HG03139 (cell line): Measurements from ENCODE around the gene PDE5A.

ENCODE experiments used
- ATAC-seq: cut with Tn5 transposase; IDR thresholded peaks from one replicate; pipeline ENCODE4 v1.9.1; 2021; ENCODE audit not compliant: unreplicated experiment

Gene PDE5A

GRCh38 chr4:119587796-119588195, 40.8 kb downstream of the PDE5A start:
- ATAC-seq: no peak

DNA sequence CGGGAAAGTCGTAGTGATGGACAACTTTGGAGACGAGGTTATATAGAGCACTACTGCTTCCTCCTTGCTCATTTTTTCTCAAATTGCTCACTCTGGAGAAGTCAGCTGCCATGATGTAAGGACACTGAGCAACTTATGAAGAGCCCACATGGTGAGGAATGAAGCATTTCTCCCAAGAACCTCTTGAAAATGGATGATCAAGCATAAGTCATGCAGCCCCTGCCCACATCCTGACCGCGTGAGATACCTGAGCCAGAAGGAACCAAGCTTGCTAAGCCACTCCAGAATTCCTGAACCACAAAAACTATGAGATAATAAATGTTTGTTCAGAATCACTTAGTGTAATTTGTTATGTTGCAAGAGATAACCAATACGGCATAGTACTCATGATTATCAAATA, 42.8 kb downstream of the PDE5A start:
- ATAC-seq: no peak

- ATAC-seq: no peak
Observed at GRCh38 chr4:119581190-119581873, 47.3 kb downstream of the PDE5A start.

GRCh38 chr4:119580293-119580692, 48.3 kb downstream of the PDE5A start:
- no peak for ATAC-seq

GRCh38 chr4:119579823-119580222, 48.8 kb downstream of the PDE5A start:
- no peak for ATAC-seq

DNA sequence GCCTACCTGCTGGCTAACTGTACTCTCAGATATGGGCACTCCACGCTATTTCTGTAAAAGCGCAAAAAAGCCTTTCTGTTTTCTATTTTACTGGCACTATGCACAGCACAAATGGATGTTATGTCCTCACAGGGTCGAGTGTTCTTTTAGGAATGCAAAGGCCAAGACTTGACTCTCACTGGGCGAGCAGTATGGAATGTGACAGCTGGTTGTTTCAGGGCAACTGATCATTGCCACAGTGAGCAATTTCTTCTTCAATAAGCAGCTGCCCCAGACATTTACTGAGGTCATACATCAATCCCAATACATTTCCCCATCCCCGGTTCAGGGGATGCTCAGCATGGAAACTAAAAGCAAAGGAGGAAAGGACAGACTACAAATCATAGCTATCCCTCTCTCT, 58.2 kb downstream of the PDE5A start:
- no peak for ATAC-seq

DNA sequence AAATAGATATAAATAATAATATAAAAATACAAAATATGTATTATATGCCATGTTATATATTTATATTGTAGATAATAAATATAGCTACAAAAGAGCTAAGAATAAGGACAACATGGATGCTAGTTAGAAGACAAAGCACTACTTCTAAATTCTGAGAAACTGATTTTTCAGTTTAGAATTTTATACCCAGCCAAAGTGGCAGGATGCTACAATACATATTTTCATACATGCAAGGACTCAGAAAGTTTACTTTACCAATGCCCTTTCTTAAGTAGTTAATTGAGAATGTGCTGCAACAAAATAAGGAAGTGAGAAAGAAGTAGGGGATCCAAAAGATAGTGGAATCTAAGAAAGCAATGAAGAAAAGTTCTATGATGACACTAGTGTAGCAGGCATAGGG, 64.5 kb downstream of the PDE5A start:
- ATAC-seq: no peak

DNA sequence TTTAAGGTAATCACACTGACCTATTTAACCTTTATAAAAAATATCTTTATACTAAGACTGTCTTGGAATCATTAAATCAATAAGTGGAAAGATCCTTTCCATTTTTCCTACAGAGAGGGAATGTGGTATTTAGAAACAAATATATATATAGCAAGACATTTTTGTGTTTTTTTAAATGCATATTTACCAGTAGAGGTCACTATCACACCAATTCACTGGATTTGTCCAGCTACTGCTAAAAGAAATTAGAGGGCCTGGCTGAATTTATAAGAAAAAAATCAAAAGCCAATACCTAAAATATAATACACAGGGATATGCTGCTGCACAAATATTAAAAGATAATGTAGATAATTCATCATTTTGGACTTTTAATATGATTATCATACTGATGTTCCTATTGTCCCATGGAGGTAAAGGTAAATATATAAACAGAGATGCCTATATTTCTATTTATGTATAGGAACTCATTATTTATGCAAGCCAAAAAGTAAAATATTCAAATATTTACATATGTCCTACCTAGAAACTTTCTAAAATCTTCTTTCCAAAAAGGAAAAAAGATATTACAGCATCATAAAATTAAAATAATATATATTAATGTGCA, 69.5 kb downstream of the PDE5A start:
- no peak for ATAC-seq

- ATAC-seq: no peak
Observed at GRCh38 chr4:119550857-119551532, 77.6 kb downstream of the PDE5A start.

- no peak for ATAC-seq
Observed at GRCh38 chr4:119549639-119550038, 79.0 kb downstream of the PDE5A start.

- no peak for ATAC-seq
Observed at GRCh38 chr4:119543779-119544178, 84.8 kb downstream of the PDE5A start.

GRCh38 chr4:119543187-119543586, 85.4 kb downstream of the PDE5A start:
- no peak for ATAC-seq

DNA sequence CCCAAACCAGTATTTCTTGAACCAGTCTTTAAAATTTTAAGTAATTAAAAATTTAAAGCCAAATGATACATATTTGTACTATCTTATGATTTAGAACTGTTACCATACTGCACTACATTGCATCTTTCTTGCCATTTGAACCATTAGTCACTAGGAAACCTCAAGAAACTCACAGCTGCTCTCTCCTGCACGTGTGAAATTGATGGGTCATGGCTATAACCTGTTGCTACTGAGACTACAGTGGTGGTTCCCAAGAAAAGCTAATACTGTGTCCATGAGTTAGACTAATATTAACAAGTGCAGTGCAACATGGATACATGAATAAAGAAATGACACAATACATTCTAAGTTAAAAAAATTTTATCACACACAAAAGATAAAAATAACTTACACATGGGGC, 88.4 kb downstream of the PDE5A start:
- ATAC-seq: no peak

GRCh38 chr4:119537586-119537985, 91.0 kb downstream of the PDE5A start:
- no peak for ATAC-seq

DNA sequence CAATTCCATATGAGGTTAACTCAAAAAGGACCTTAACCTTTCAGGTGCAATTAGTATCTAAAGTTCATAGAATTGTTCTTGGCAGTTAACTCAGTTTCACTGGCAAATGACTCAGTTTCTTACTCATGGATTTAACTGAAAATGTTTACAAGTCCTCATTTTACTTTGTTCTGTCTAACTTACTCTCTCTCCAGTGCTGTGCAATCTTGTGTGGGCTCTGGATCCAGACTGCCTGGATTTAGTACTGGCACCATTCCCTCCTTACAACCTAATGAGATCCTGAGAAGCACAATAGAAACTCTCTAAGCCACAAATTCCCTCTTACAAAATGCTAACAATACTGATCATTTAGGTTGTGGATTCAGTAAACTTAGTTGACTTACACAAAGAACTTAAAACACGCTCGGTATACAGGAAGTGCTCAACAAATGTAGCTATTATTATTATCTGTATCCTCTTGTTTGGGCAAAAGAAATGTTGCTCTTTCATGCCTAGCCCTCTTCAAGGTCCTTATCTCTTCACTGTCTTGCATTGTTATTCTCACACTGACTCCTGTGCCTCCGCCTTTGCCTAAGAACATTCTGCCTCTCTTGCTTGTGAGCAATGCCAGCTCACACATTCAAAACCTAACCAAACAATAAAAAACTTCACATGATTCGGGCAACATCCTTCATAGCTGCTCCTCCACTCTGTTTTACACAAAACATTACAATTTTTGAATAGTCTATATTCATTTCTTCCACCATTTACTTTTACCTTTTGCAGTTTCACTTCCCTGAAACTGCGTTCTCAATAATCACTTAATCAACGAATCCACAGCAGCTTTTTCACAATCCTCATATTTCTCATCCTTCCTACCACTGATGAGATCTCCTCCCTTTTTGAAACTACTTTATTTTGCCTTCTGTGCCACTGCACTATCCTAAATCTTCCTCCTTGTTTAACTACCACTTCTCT, 91.8 kb downstream of the PDE5A start:
- ATAC-seq: no peak

GRCh38 chr4:119532319-119532718, 96.3 kb downstream of the PDE5A start:
- no peak for ATAC-seq

DNA sequence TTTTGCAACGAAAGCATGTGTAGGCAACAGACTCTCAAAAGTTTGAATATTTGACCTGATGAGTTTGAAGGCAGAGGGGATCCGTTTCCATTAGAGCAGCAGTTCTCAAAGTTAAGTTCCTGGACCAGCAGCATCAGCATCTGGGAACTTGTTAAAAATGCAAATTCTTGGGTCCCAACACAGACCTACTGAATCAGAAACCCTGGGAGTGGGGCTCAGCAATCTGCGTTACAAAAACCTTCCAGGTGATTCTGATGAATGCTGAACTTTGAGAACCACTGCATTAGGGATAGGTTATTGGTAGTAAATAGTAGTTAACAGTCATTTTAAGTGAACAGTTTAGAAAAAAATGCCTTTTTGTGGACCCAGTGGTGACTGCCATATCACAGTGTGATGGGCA, 98.8 kb downstream of the PDE5A start:
- no peak for ATAC-seq

DNA sequence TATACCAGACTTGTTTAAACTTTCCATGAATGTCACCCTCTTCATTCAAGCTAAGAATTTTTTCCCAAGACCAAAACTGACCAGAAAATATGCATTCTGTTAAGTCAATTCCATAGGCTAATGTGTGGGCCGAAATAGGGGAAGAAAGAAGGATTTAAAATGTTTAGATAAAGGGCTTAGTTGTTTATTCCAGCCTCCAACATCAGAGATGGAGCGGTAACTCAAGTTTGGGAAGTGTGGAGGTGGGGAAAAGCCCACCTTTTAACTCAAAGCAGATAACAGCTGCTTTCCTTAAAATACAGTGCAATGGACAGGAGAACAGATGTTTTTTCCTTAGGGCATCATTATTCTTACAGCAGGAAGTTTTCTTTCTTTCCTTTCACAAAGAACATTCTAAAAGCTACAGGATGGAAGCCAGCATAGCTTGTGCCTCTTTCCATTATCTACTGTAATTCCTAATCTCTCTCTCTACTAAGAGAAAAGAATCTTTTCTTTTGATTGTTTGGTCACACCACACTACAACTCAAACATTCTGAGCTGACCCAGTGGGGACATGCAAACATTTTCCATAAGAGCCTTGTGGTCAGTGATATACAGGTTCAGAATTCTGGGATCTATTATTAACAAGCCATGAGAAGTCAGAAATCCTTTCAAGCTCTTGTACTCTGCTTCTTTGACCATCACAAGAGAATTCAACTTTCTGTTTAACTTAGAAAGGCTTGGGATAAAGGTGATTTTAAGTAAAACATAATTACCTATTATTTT, 101.6 kb downstream of the PDE5A start:
- ATAC-seq: no peak

- ATAC-seq: no peak
Observed at GRCh38 chr4:119525771-119526712, 102.6 kb downstream of the PDE5A start.
